ENCODE data around the gene TMC4.
"Not testable (repeated sequence)": the region's sequence is repeated elsewhere in the genome, so short reads cannot be mapped to it uniquely, and the experiment has no call there.

Gene TMC4

DNA sequence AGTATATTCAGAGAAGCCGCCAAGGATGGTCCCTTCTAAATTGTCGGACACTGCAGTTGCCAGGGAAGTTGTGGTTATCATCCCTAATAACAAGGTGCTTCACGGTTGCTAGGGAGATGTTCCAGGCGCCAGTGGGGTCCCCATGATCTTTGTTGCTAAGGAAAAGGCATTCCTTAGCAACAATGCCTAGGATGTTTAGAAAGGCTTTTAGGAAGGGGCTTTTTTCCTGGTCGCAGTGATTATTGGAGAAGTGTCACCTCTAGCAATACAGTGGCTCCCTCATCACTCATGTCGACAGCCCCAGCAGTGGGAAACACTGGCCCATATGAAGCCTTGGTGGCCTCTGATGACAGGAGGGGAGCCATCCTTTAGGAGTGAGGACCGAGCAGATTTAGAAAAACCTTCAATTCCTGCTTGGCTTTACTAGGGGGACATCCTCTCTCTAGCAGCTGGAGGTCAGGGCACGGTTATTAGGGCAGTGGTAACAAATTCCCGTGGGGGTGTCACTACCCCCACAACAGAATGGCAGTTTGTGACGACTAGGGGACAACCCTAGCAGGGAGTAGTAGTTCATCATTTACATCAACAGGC is 6.4 kb upstream of the TMC4 start:
- no peak for DNase-seq (ENCODE audit: low read depth in 2 of 2)

DNA sequence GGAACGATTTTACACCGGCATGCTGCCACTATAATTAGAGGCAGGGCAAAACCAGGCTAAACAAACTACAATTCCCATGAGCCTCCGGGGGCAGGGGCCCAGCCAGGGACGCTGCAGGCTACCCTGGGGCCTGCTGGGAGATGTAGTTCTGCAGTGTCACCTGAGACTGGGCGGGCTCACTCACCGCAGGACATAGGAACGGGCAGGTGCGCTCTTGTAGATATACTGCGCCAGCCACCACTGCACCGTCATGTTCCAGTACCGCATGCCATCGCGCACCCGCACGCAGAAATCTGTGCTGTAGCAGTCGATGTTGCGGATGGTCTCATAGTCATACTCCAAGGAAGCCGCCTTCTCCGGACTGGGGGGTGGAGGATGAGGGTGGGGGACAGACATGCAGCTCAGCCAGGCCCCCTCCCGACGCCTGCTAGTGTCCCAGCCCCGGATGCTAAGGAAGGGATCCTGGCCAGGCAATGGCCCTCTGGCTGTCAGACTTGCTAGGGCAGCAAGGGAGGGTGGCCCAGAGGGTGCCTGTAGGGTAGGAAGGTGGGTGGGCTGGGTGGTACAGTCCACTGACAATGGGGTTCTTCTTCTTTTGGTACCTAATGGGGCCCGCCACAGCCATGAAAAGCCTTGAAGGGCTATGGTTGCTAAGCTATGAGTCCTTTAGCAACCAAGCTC is 5.8 kb upstream of the TMC4 start:
- no peak for DNase-seq (ENCODE audit: low read depth in 2 of 2)

- DNase-seq (ENCODE audit: low read depth in 2 of 2), result no peak
Observed at GRCh38 chr19:54173951-54174834, 1.2 kb upstream of the TMC4 start.

DNA sequence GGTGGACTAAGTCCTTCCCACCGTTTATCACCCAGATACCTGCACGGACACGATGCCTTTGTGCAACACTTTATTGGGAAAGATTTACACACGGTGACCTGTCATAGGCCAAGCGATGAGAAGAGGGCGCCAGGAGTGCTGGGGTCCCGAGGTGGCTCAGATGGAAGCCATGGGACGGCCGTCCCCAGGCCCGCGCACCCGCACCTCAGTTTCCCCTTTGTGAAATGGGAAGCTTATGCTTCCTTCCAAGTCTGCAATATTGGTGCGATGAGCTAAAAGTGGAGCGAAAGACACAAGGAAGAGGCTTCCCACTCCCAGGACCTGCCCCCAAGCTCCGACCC is 369 bp upstream of the TMC4 start:
- no peak for DNase-seq (ENCODE audit: low read depth in 2 of 2)

- DNase-seq (ENCODE audit: low read depth in 2 of 2), result not testable (repeated sequence)
Observed at GRCh38 chr19:54171736-54172431, 1.1 kb downstream of the TMC4 start.

DNA sequence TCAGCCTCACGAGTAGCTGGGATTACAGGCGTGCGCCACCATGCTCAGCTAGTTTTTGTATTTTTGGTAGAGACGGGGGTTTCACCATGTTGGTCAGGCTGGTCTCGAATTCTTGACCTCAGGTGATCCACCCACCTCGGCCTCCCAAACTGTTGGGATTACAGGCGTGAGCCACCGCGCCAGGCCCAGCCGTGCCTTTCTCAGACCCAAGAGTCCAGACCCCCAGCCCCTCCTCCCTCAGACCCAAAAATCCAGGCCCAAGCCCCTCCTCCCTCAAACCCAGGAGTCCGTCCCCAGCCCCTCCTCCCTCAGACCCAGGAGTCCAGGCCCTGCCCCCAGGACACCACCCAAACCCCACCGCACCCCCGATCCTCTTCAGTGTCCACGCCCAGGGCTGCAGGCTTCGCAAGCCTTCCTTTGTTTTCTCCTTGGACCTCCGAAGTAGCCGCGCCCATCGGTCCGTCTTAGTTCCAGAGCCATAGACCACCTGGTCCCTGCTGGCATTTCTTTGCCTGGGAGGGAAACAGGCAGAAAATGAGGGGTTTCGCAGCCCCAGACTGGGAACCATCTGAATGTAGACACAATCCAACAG is 3.7 kb downstream of the TMC4 start:
- no peak for DNase-seq (ENCODE audit: low read depth in 2 of 2)

- DNase-seq (ENCODE audit: low read depth in 2 of 2), result peak; percentile 92 to 95
Observed at GRCh38 chr19:54168174-54168917, 4.6 kb downstream of the TMC4 start.

- DNase-seq (ENCODE audit: low read depth in 2 of 2), result no peak
Observed at GRCh38 chr19:54165222-54165621, 7.7 kb downstream of the TMC4 start.

- DNase-seq (ENCODE audit: low read depth in 2 of 2), result peak in 1 of 2 donors; percentile 37
Observed at GRCh38 chr19:54164369-54165068, 8.4 kb downstream of the TMC4 start.

GRCh38 chr19:54162884-54163283 is 10.1 kb downstream of the TMC4 start:
- no peak for DNase-seq (ENCODE audit: low read depth in 2 of 2)

DNA sequence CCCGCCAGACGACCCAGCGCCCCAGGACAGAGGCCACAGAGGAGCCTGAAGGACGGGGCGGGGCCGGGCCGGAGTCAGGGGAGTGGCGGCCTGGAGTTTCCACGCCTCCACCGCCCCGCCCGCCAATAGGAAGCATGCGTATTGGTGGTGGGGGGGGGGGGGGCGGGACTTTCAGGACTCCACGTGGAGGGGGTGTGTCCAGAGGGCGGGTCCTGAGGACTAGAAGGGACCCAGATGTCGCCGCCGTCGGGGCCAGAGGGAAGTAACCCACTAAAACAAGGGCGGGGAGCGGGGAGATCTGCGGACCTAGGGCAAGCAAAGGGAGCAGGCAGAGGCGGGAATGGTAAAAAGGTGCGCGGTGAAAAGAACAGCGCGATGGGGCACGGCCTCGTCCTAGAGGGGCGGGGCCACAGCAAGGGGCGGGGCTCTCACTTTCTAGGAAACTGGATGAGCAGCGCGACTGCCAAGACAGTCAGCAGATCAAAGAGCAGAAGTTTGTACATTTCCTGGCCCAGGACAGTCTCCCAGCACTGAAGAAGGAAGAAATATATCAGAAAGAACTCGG is 10.6 kb downstream of the TMC4 start:
- peak; percentile 74 to 77 for DNase-seq (ENCODE audit: low read depth in 2 of 2)

DNA sequence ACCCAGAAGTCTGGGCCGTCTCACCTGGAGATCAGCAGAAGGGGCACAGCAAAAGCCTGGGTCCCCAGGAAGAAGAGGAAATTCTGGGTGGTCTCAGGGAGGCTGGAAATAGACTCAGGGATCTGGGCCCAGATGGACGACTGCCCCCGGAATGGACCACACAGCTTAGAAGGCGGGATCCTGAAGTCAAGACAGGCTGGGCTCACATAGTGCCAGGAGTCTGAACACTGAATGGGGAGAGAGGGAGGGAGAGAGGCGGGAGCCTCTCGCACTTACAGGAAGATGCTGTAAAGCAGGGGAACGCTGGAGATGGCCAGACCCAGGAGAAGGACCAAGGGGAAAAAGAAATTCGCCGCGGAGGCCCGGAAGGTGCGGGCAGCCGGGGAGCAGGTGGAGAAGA is 12.1 kb downstream of the TMC4 start:
- no peak for DNase-seq (ENCODE audit: low read depth in 2 of 2)

DNA sequence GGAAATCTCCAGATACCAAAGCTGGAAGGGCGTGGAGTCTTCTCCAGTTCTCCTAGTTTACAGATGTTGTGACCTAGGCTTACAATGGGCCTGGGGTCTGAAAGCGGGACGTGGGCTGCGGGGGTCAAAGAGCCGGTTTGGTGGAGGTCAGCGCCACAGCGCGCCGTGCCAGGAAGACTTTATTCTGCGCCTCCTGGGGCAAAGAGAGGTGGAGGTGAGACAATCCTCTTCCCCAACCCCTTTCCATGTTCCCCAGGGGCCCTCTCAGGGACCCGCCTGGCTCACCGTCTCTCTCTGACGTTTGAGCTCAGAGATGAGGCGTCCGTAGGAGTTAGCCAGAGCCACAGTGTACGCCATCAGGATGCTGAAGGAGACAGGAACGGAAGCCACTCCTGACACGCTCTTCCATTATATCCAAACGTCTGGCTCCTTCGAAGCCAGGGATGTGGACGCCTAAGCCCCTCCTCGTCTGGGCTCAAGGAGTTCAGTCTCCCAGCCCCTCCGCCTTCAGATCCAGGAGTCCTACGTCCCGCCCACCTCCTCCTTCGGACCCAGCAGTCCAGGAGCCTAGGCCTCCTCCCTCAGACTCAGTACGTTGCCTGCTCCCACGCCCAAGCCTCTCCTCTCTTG is 12.7 kb downstream of the TMC4 start:
- no peak for DNase-seq (ENCODE audit: low read depth in 2 of 2)

- DNase-seq (ENCODE audit: low read depth in 2 of 2), result peak; percentile 85 to 96
Observed at GRCh38 chr19:54159352-54160181, 13.4 kb downstream of the TMC4 start, which contains the start of gene LENG1. TSS of gene LENG1 (minus strand) at chr19:54159721. CDS start at chr19:54159695, 26 bp downstream.

- DNase-seq (ENCODE audit: low read depth in 2 of 2), result no peak
Observed at GRCh38 chr19:54158812-54159351, 14.1 kb downstream of the TMC4 start.

DNA sequence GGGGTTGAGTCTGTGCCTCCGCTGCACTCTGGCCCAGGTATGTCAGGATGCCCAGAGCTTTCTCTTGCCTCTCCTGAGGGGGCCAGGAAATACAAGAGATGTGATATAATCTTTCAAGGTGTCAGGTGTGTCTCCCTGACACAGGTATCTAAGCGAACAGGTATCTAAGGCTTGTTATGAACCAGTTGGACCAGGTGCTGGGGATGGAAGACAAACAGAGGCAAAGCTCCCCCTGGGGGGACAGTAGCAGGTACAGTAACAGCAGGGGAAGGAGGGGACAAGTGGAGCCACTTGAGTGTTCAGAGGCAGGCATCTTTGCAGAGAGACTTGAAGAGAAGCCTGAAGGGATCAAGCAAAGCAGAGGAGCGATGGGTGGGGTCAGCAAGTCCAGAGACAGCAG is 16.0 kb downstream of the TMC4 start:
- no peak for DNase-seq (ENCODE audit: low read depth in 2 of 2)

DNA sequence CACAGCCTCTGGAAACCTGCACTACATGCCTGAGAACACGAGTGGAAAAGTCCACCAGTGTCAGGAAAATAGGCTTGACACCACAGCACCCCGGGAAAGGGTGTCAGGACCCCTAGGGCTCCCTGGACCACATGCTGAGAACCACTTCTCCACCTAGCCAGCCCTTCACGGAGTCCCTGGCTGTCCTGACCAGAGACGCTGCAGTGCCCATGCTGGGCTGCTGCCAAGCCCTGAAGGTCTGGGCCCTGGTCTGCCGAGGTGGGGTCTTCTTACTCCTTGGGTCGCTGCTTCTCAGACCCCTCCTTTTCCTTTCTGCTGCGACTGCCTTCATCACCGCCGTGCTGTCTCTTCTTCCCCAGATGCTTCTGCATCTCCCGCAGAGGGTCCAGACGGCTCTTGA is 16.5 kb downstream of the TMC4 start:
- no peak for DNase-seq (ENCODE audit: low read depth in 2 of 2)

- DNase-seq (ENCODE audit: low read depth in 2 of 2), result no peak
Observed at GRCh38 chr19:54155694-54156093, 17.3 kb downstream of the TMC4 start.

Measured in stimulated activated CD4-positive, alpha-beta T cell treated with anti-CD3 and anti-CD28 coated beads, Interleukin-1b, Interleukin-23, amount 100 ng/mL, for 4 hours (primary cell).